OCI-LY3 (cell line): ENCODE measurements around the gene ANKLE1.

Experiments
- H2AFZ ChIP-seq: fragments of 200-600, 300-600 bp; shearing (Covaris generic); 2 replicates; pipeline ENCODE4 v1.6.0; 2014; ENCODE audit warnings: antibody characterized with exemption, low read depth, low read length
- H3K27ac ChIP-seq: fragments of 200-600, 300-600 bp; sonication (generic); 2 replicates; pipeline ENCODE4 v1.5.1; 2014; ENCODE audit warnings: mild to moderate bottlenecking, low read length, moderate library complexity, mixed read lengths
- H3K27me3 ChIP-seq: fragments of 200-600, 300-600 bp; sonication (generic); 2 replicates; pipeline ENCODE4 v1.6.1; 2014; ENCODE audit warnings: low read depth, low read length, mixed read lengths
- H3K36me3 ChIP-seq: fragments of 200-600, 300-600 bp; sonication (generic); replicated peaks from 2 replicates; pipeline ENCODE3; 2014; ENCODE audit warnings: low read depth, low read length, mixed read lengths
- H3K4me1 ChIP-seq: fragments of 300-600, 200-600 bp; sonication (generic); 2 replicates; pipeline ENCODE4 v1.6.1; 2014; ENCODE audit warnings: low read length, mixed read lengths
- H3K4me2 ChIP-seq: fragments of 200-600, 300-600 bp; sonication (generic); 2 replicates; pipeline ENCODE4 v1.6.1; 2014; ENCODE audit warnings: low read length, mixed read lengths
- H3K4me3 ChIP-seq: fragments of 300-600, 200-600 bp; sonication (generic); 2 replicates; pipeline ENCODE4 v1.5.1; 2014; ENCODE audit warnings: antibody characterized with exemption, mild to moderate bottlenecking, low read length, moderate library complexity
- H3K79me2 ChIP-seq: fragments of 300-600, 200-600 bp; shearing (Covaris generic); 2 replicates; pipeline ENCODE4 v1.6.1; 2014; ENCODE audit warnings: mild to moderate bottlenecking, low read length, mixed read lengths
- H3K9ac ChIP-seq: fragments of 300-600, 200-600 bp; shearing (Covaris generic); 2 replicates; pipeline ENCODE4 v1.6.0; 2014; ENCODE audit warnings: mild to moderate bottlenecking, low read length, moderate library complexity
- H3K9me3 ChIP-seq: fragments of 200-600, 300-600 bp; shearing (Covaris generic); 2 replicates; pipeline ENCODE4 v1.6.1; 2014; ENCODE audit warnings: low read length, mixed read lengths; ENCODE audit not compliant: insufficient read depth
- H4K20me1 ChIP-seq: fragments of 200-600, 300-600 bp; sonication (generic); 2 replicates; pipeline ENCODE4 v1.6.1; 2016; ENCODE audit warnings: low read length, mixed read lengths; ENCODE audit not compliant: insufficient read depth
- EZH2phosphoT487 ChIP-seq: fragments of 200-600 bp; shearing (Covaris generic); IDR thresholded peaks from 2 replicates; pipeline ENCODE4 v1.6.1; 2018; ENCODE audit warnings: antibody characterized with exemption, mixed run types, low read depth
- TF ChIP-seq, protein P1 (sequence below): fragments of 200-600, 300-600 bp; sonication (generic); IDR thresholded peaks from 2 replicates; pipeline ENCODE4 v1.5.1; 2014; ENCODE audit warnings: antibody characterized with exemption, low read length, low read depth

ANKLE1 gene

GRCh38 chr19:17322854-17323253 lies 41.2 kb downstream of the ANKLE1 start:
- H3K4me2 ChIP-seq: no peak overlapping the region
- H3K9me3 ChIP-seq: no peaks in the 10 kb centered on the region
- H3K79me2 ChIP-seq: no peaks in the 10 kb centered on the region
- no peak overlapping the region for H3K4me3 ChIP-seq
- H3K27me3 ChIP-seq: no peaks in the 10 kb centered on the region
- TF ChIP-seq, protein P1, sequence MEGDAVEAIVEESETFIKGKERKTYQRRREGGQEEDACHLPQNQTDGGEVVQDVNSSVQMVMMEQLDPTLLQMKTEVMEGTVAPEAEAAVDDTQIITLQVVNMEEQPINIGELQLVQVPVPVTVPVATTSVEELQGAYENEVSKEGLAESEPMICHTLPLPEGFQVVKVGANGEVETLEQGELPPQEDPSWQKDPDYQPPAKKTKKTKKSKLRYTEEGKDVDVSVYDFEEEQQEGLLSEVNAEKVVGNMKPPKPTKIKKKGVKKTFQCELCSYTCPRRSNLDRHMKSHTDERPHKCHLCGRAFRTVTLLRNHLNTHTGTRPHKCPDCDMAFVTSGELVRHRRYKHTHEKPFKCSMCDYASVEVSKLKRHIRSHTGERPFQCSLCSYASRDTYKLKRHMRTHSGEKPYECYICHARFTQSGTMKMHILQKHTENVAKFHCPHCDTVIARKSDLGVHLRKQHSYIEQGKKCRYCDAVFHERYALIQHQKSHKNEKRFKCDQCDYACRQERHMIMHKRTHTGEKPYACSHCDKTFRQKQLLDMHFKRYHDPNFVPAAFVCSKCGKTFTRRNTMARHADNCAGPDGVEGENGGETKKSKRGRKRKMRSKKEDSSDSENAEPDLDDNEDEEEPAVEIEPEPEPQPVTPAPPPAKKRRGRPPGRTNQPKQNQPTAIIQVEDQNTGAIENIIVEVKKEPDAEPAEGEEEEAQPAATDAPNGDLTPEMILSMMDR: no peak
- no peak for TF ChIP-seq EZH2phosphoT487
- no peak overlapping the region for H3K27ac ChIP-seq
- H3K4me1 ChIP-seq: no peaks in the 10 kb centered on the region
- H2AFZ ChIP-seq: no peak overlapping the region
- H3K36me3 ChIP-seq: peaks cover 11% of the 10 kb centered on the region
- no peaks in the 10 kb centered on the region for H4K20me1 ChIP-seq
- H3K9ac ChIP-seq: no peak overlapping the region

GRCh38 chr19:17323300-17323963 lies 41.7 kb downstream of the ANKLE1 start:
- no peak overlapping the region for H2AFZ ChIP-seq
- no peak overlapping the region for H3K4me2 ChIP-seq
- peaks cover 11% of the 10 kb centered on the region for H3K36me3 ChIP-seq
- no peak overlapping the region for H3K4me3 ChIP-seq
- TF ChIP-seq, protein P1: no peak
- no peak for TF ChIP-seq EZH2phosphoT487
- no peaks in the 10 kb centered on the region for H3K27me3 ChIP-seq
- no peak overlapping the region for H3K27ac ChIP-seq
- H3K4me1 ChIP-seq: no peaks in the 10 kb centered on the region
- H3K9ac ChIP-seq: no peak overlapping the region
- H4K20me1 ChIP-seq: no peaks in the 10 kb centered on the region
- H3K9me3 ChIP-seq: no peaks in the 10 kb centered on the region
- no peaks in the 10 kb centered on the region for H3K79me2 ChIP-seq

DNA sequence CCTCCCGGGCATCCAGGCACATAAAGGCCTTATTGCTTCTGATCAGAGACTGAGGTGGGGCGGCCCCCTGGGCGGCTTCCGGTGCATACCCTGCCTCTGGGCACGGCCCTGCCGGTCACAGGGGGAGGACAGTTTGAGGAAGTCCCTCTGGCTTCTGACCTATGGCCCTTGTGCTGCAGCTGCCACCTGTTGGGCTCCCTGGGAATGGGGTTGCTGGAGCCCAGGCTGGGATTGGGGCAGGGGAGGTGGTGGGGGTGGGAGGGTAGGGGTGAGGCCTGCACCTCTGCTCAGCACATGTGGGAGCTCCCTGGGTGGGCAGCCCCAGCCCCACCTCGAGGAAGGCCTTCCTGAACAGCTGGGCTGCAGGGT lies 42.2 kb downstream of the ANKLE1 start:
- H3K79me2 ChIP-seq: no peaks in the 10 kb centered on the region
- TF ChIP-seq EZH2phosphoT487: no peak
- TF ChIP-seq, protein P1: no peak
- H3K4me2 ChIP-seq: no peak overlapping the region

GRCh38 chr19:17324357-17325114 lies 42.8 kb downstream of the ANKLE1 start:
- H3K9me3 ChIP-seq: no peaks in the 10 kb centered on the region
- no peak overlapping the region for H3K4me3 ChIP-seq
- H3K27ac ChIP-seq: no peak overlapping the region
- no peaks in the 10 kb centered on the region for H3K27me3 ChIP-seq
- H3K36me3 ChIP-seq: peaks cover 11% of the 10 kb centered on the region
- TF ChIP-seq, protein P1: no peak
- TF ChIP-seq EZH2phosphoT487: no peak
- H3K4me2 ChIP-seq: no peak overlapping the region
- no peaks in the 10 kb centered on the region for H3K79me2 ChIP-seq
- no peaks in the 10 kb centered on the region for H3K4me1 ChIP-seq
- no peak overlapping the region for H3K9ac ChIP-seq
- no peak overlapping the region for H2AFZ ChIP-seq
- H4K20me1 ChIP-seq: no peaks in the 10 kb centered on the region

More for the DNA sequence above, 42.2 kb downstream of the ANKLE1 start:
- H3K9ac ChIP-seq: no peak overlapping the region
- no peak overlapping the region for H3K4me3 ChIP-seq
- H3K9me3 ChIP-seq: no peaks in the 10 kb centered on the region
- H3K27me3 ChIP-seq: no peaks in the 10 kb centered on the region
- H3K4me1 ChIP-seq: no peaks in the 10 kb centered on the region
- no peak overlapping the region for H2AFZ ChIP-seq
- no peak overlapping the region for H3K27ac ChIP-seq
- H3K36me3 ChIP-seq: peaks cover 11% of the 10 kb centered on the region
- H4K20me1 ChIP-seq: no peaks in the 10 kb centered on the region
